ENCODE measurements around the gene DOK1.

DOK1 gene

DNA sequence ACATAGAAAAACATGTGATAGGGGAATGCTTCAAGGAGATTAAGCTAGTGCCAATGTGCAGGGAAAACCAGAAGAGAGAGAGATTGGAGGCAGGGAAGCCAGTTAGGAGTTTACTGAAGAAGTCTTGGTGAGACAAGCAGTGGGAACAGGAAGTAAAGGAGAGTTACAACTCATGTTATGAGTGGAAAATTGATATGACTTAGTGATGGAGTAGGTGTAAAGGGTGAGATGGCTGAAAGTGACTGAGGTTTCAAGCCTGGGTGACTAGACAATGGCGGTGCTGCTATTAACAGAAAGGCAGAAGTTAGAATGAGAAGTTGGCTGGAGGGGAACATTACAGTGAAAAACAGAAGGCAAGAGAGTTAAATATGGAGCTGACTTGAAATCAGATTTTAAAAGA, 16.5 kb downstream of the DOK1 start:
- DNase-seq (ENCODE audit: low spot score), result no peak

DNA sequence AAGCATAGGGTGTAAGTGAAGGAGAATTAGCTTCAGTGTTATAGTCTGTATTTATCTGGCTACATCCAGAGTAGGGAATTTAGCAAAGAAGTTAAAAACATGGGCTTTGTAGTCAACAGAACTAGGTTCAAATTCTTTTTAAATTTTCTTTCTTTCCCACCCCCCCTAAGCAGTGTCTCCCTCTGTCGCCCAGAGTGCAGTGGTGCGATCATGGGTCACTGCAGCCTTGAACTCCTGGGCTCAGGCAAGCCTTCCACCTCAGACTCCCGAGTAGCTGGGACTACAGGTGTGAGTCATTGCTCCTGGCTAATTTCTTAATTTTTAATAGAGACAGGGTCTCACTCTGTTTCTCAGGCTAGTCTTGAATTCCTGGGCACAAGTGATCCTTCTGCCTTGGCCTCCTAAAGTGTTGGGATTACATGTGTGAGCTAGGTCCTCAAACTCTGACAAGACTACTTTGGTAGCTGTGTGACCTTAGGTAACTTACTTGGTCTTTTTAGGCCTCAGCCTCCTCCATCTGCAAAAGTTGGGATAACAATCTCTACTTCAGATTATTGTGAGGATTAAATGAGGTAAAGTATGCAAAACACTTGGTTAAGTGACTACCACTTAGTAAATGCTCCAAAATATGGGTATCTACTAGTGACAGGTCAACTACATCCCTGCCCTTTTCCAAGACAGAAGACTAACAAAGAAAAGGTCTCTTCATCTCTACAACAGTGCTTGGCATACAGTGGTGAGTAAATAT, 17.8 kb downstream of the DOK1 start:
- no peak for DNase-seq (ENCODE audit: low spot score)

DNA sequence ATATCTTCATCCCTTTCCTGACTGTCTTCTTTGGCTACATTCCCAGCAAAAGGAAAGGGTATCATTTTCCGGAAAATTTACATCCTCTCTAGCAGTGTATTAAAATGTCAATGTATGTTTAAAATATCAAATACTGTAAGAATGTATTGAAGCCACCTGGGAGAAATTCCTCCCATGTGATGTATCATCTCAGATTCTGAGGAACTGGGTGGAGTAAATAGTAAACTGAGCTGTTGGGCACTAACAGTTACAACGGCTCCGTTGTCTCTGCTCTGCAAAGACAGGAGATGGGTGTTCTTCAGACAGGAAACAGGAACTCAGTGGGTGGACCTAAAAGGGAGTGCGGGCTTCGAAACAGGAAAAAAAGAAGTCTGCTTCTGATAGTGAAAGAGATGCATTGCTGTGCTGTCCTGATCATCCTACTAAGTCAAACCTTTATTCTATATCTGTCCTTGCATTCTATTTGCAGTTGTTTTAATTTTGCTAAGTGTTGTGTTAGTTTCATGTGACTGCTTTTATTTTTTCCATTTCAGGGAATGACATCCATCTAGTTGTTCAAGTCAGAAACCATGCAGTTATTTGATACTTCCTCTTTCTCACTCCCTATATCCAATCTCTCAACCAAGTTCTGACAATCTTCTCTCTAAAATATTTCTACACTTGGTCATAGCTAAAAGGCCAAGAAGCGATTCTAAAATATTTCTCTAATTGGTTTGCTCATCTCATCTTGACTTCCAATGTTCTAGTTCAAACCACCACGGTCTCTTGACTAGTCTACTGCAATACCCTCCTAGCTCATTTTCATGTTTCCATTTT, 19.4 kb downstream of the DOK1 start:
- peak; percentile 28 for DNase-seq (ENCODE audit: low spot score)

DNA sequence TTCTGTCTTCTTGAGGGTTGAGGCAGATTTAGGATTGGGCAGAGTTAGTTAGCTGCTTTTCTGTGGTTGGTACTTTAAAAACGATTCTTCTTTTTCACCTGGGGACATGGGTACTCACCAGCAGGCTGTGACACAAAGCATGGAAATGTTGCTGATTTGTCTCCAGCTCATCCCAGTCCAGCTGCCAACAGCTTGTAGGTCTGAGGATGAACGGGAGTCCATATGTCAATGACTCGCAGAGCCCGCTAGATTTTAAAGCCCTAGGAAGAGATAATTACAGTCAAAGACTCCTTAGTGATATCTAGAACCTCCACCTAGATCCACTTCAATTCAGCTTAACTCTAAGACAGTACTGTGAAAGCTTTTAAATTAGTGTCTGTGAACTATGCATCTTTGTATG, 20.8 kb downstream of the DOK1 start:
- DNase-seq (ENCODE audit: low spot score), result no peak

DNA sequence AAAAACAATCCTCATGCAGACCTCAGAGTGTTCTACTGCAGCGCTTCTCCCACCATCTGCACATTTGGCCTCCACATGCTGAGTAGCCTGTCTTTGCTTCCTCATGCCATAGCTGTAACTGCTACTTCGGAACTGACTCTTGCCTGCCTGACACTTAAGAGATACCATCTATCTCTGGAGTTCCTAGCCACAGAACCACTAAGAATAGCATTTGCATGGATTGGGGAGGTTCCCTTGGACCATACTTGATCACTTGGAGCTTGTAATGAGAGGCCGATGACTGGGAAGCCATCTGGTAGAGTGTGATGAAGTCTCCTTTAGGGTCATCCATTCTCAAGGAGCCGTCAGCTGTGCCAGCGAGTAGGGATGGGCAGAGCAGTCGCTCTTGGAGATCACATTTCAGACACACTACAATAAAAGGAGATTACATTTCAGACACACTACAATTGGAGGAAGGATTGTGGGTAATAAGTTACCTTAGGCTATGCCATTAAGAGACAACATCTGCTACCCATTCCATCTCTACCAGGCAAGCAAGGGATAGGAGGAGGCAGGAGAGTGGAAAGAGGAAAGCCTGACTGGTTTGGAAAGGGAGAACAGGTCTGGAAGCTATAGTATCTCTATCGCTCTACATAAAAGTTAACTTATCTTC, 21.8 kb downstream of the DOK1 start:
- DNase-seq (ENCODE audit: low spot score), result no peak

DNA sequence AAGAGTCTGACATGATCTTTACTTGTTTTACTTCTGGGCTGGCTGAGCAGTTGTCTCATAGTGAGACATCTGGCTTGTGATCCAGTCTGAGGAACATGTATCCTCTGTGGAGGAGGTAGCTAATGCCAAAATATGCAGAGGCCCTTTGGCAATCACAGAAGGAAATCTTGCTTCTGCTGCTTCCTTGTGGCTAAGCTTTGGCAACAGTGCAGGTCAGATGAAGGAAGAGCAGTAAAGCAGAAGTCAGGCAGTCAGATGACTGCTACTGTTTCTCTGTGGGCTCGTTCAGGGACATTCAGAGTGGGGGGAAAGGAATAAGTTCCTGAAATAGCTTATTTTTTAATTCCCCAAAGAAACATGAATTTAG, 22.3 kb downstream of the DOK1 start:
- DNase-seq (ENCODE audit: low spot score), result no peak

DNA sequence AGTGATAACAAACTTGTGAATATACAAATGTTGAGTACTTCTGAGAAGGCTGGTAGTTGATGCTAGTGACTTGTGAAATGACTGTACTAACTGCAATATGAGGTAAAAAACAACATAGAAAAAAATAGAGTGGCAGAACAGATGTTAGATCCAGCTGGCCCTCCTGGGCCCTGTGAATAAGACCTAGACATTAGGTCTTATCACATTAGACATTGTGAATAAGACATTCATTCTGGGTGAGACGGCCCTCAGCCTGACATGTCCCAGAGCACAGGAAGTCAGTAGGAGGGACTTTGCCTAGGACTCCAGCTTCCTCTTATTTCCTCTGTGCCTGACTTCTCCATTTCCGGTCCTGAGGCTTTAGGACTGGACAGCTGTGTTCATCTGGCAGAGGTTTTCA, 22.9 kb downstream of the DOK1 start:
- DNase-seq (ENCODE audit: low spot score), result no peak

DNA sequence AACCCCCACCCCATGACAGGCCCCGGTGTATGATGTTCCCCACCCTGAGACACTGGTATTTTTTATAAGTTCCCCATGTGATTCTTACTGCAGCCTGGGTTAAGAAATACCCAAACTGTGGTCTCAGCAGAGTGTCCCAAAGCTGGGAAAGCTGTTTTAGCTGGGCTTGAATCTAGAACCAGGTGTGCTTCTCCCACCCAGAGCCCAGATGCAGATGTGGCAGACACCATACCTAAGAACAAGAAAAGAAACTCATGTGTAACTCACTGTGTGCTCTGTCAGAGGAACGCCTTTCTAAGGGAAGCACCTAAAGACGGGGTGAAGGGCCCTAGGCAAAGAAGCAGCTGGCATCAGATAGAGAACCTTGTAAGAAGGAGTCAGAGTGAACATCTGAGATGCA, 23.9 kb downstream of the DOK1 start:
- no peak for DNase-seq (ENCODE audit: low spot score)

DNA sequence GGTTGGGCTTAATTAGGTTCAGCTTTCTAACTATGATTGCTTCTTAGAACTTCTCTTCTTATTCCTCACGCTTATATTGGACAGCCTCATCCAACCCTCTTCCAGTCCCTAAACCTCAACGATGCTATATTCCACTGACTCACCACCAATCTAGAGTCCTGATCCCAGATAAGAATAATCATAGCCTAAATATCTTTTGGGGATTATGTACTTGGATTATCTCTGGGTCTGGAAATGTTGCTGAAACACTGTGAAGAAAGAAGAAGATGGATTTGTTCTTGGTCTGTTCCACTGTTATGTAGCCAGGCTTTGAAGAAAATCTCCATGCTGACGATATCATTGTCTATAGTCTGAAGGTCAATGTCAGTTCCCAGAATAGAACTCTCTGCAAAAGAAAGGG, 26.9 kb downstream of the DOK1 start:
- DNase-seq (ENCODE audit: low spot score), result no peak

DNA sequence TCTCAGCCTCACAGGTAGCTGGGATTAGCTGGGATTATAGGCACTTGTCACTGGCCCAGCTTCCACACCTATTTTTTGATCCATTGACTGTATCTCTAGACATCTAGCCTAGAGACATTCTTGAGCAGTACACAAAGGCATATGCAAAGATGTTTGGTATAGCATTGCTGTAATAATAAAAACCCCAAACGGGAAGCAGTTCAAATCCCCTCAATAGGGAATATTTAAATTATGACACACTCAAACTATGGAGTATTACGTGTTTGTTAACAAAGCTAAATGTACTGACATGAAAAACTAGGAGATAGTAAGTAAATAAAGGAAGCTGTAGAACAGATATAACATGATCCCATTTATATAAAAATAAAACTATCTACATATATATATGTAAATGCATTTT, 27.7 kb downstream of the DOK1 start:
- DNase-seq (ENCODE audit: low spot score), result no peak

DNA sequence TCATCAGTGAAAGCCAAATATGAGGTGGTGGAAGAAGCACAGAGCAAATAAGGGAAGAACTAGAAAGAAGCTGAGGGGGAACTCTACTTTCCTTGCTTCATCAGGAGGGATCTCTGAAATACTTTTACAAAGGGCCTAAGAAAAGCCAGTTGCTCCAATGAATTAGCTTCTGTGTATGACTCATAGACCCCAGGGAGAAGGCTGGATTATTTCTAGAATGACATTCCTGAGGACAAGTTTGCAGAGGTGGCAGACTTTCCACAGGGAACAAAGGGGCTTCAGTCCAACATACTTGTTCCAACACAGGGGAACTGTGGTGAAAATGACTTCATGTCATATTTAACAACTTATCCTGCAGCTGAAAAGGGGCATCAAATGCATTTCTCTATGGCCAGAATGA, 29.0 kb downstream of the DOK1 start:
- no peak for DNase-seq (ENCODE audit: low spot score)

DNA sequence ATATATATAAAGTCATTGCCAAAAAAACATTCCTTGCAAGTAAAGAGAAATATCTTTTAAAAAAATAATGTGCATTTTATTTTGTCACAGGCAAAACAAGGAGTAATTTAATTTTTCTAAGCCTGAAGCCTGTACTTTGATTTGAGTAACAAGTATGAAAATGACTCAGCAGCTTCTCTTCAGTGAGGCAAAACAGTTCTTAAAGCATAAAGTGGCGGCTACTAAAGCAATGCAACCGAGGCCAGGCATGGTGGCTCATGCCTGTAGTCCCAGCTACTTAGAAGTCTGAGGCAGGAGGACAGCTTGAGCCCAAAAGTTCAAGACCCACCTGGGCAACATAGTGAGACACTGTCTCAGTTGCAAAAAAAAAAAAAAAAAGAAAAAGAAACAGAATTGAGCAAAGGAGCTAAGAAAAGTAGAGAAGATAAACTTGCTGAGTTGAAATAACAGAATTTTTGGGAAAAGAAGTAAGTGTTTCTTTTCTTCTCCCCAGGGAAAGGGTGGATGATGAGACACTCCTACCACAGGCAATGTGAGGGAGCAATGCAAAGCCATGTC, 29.6 kb downstream of the DOK1 start:
- no peak for DNase-seq (ENCODE audit: low spot score)

DNA sequence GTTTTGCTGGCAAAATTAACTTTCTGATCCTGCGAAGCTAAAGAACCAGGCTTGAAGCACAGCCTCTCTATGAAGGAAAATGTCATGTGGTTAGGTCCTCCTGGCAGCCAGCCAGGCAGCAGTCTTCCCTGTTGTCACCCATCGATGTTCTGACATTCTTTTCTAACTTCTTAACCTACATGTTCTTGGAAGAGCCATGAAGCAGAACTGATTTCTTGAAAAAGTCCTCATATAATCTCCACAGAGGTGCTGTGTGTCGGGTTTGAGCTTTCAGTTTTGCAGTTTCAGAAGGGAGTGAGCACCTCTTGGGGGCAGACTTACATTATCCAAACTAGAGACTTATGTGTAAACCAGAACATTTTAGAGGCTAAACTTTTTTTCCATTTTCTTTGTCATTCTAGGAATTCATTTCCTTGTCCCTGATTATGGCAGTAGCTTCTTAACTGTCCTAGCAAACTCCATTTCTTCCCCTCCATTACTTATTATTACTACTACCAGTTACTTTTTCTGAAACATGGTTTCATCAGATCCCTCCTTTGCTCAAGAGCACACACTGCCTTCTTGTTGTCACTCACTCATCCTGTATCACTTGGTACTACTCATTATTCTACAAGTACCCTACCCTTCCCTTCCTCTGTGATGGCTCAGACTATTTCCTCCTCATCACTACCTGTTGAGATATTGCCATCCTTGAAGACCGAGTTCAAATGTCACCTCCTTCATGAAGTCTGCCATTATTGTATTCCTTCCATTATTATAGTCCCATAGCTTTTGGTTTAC, 31.1 kb downstream of the DOK1 start:
- DNase-seq (ENCODE audit: low spot score), result no peak

DNA sequence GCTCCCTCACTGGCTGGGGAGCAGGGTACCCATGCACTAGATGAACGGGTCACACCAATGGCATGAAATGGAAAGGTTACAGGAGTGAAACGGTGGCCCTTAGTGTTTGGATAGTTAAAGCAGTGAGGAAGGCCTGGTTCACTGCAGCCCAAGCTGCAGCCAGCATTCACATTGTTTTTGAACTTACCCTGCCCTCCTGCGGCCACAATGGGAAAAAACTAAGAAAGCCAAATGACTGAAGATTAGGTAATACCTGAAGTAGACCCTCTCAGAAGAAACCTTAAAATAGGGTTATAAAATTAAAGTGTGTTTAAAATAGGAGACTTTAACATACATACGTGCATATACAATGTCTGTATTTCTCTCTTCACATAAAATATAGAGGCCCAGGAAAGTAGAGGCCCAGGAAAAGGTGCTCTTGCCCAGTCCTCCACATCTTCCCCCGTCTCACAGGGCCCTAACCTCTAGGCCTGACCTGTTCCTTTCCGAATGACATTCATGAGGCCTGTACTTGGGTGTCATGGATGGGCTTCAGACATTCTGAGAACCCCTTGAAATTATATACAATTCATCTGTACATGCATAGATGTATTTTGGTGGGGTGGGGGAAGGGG, 33.3 kb downstream of the DOK1 start:
- DNase-seq (ENCODE audit: low spot score), result peak; percentile 71

DNA sequence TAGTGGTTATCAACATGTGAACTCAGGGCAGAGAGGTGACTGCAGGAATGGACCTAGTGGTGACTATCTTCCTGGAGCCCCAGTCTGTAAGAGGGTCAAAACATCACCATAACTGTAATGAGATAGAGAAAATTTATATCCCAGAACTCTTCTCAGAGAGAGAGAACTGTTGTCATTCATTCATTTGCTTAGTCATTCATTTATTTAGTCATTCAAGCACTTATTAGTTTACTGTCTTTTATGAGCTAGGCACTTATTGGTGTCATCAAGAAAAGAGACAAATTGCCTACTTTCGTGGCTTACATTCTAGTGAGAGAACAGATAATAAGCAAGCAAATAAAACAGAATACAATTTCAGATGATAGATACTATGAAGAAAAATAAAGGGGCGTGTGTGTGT, 34.1 kb downstream of the DOK1 start:
- DNase-seq (ENCODE audit: low spot score), result no peak

DNA sequence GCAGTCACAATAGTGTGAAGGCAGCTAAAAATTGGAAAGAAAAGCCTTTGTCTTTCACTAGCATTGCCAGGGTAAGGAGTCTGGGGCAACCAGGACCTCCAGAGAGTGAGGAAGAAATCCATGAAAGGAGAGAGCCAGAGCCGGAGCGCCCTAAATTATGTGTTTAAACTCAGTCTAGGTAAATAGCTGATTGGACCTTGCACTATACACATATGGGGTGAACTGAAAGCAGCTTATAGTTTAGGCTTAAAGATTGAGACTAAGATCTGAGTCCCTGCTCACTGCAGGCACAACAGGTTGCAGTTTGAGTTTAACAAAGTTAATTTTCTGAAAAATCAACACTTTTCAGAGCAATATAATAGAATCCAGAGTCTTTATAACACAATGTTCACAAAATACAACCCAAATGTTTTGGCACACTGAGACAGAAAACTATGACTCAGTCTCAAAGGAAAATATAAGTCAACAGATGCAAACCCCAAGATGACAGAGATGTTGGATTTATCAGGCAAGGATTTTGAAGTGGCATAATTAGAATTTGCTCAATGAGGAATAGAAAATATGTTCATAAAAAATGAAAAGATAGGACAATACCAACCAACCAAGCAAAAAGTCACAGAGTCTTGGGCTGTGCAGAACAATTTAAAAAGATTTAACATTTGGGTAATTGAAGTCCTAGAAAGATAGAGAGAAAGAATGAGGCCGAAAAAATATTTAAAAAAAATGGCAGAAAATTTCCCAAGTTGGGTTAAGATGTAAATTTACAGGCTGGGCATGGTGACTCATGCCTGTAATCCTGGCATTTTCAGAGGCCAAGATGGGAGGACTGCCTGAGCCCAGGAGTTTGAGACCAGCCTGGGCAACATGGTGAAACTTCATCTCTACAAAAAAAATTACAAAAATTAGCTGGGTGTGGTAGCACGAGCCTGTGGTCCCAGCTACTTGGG, 39.6 kb downstream of the DOK1 start:
- no peak for DNase-seq (ENCODE audit: low spot score)

DNA sequence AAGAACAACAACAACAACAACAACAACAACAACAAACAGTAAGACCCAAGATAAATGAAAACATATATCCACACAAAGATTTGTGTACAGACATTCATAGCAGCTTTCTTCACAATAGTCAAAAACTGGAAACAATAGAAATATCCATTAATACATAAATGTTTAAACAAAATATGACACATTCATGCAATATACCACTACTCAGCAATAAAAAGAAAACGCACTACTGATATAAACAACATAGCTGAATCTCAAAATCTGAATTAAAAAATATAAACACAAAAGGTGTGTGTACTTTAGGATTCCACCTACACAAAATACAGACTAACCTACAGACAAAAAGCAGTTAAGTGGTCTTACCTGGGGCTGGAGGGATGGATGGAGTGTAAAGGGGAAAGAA, 42.1 kb downstream of the DOK1 start:
- DNase-seq (ENCODE audit: low spot score), result no peak

DNA sequence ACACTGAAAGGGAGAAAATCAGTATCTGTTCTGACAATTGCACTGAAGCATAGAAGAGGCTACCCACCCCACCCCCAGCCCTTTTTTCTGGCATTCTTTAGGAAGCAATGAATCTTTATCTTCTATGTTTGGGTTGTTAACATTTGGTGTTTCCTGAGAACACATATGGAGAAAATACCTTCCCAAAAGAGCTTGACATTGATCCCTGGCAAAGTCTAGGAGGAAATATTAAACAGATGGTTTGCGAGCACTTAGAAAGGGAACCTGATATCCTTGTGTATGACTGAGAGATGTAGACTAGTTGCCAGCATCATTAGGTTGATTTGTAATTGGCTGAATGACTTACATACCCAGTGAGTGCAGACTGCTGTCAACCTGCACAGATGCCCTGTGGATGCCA, 42.9 kb downstream of the DOK1 start:
- no peak for DNase-seq (ENCODE audit: low spot score)

DNA sequence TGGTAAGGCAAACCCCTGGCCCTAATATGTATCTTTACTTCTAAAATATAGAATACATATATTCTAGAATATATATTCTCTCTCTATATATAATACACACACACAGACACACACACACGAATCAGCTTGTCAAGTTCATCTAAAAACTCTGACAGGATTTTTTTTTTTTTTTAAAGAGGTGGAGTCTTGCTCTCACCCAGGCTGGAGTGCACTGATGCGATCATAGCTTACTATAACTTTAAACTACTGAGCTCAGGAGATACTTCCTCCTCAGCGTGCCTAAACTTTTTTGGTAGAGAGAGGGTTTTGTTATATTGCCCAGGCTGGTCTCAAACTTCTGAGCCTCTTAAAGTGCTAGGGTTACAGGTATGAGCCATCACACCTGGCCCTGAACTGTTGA, 45.2 kb downstream of the DOK1 start:
- DNase-seq (ENCODE audit: low spot score), result no peak

DNA sequence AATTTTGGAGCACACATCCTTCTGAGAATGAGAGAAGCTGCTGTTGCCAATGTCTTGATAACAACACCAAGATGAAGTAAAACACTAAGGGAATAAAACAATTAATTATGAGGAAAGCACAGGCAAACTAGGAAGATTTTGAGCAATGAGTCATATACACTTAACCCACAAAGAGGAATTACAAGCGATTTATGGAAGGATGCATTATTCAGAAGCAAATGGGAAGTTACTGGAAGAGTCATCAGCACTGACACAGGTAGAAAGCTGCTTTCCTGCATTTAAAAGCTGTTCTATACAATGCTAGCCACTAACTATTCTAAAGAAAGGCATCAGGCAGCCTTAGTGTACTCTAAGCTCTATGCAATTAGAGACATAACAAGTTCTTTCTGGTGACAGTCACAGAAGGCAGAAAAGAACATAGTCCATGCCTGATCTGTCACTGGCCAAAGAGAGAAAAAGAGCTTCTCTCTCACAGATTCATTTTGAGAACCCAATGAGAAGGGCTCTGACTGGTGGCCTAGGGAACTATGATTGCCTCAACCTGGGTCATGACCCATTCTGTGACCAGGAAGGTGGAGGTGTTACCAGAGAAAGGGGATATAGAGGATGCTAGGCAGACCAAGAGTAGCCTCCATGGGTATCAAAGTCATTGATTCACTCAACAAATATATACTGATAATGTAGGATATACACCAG, 48.2 kb downstream of the DOK1 start:
- no peak for DNase-seq (ENCODE audit: low spot score)
